GM23248 (cell line): ENCODE data around the gene DOCK3.

ENCODE experiments used
- EZH2 ChIP-seq: fragments of 200-600 bp; sonication (generic); IDR thresholded peaks from 2 replicates; pipeline ENCODE4 v1.6.1; 2018; ENCODE audit warnings: antibody characterized with exemption, mild to moderate bottlenecking; ENCODE audit not compliant: insufficient read depth, poor library complexity, severe bottlenecking
- EZH2phosphoT487 ChIP-seq: fragments of 200-600 bp; sonication (generic); IDR thresholded peaks from 2 replicates; pipeline ENCODE4 v1.6.1; 2018; ENCODE audit warnings: antibody characterized with exemption, moderate library complexity, mild to moderate bottlenecking, low read depth; ENCODE audit not compliant: insufficient read depth

DNA sequence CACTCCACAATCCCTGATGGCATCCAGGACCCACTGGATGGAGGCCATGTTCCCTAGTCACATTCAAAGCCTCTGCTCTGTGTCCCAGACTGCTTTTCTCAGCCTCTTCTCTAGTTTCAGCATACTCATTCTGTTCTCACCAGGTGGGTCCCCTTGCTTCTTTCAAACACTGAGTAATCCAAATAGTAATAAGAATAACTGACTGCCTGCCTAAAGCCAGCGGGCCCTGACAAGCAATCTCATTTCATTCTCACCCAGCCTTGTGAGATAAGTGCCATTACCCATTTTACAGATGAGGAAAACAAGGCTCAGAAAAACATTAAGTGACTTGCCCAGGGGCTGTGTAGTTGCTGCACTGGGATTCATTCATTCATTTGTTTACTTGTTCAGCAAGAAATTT is 32.3 kb upstream of the DOCK3 start:
- TF ChIP-seq EZH2 (no peak), EZH2phosphoT487 (no peak)
